Right lobe of liver (tissue), 4 donors: ENCODE measurements around the gene AFAP1.

ENCODE experiments used
- POLR2A ChIP-seq: fragments of 450-650 bp; IDR thresholded peaks from one replicate; pipeline ENCODE4 v1.6.1; 2017; ENCODE audit warnings: antibody characterized with exemption, mild to moderate bottlenecking
- TF ChIP-seq, protein P1 (sequence below), 4 donors: fragments of 200-600 bp in 3 of 4; fragments of 450-650 bp in 1 of 4; IDR thresholded peaks; one replicate each; pipeline versions ENCODE4 v1.5.1 to v1.8.0; 2016 to 2022; ENCODE audit warnings: antibody characterized with exemption in 4 of 4, mild to moderate bottlenecking in 2 of 4
- donor health status: DM: no; HTN: no; CAD: no.
- donor health status: DM: no; HTN: no; CAD: no.
- donor health status: DM: no; HTN: yes; CAD: no.

DNA sequence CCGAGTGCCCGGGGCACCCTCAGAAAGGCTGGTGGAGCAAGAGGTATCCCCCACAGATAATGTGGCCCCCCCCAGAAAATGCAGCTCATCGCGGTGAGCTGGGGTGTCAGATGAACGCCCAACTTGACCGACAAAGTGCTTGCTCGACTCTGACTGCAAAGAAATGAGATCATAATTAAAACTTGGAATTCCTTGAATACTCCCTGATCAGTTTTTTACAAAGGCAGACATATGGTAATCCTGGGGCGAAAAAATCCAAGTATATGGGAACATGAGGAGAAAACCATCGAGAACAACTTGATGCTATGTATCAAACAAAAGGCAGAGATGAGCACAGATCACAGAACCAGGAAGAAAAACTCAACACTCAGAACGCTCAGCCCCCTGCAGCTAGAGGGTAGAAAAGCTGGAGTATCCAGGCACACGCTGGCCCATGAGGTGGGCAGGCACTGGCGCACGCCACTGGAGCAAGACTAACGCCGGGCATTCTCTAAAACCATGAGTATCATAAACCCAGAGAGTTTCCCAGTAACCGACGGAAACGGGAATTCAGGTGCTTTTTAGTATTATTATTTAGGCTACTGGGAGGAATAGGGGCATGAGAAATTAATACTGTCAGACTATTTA is 127.3 kb downstream of the AFAP1 start:
- TF ChIP-seq, protein P1, sequence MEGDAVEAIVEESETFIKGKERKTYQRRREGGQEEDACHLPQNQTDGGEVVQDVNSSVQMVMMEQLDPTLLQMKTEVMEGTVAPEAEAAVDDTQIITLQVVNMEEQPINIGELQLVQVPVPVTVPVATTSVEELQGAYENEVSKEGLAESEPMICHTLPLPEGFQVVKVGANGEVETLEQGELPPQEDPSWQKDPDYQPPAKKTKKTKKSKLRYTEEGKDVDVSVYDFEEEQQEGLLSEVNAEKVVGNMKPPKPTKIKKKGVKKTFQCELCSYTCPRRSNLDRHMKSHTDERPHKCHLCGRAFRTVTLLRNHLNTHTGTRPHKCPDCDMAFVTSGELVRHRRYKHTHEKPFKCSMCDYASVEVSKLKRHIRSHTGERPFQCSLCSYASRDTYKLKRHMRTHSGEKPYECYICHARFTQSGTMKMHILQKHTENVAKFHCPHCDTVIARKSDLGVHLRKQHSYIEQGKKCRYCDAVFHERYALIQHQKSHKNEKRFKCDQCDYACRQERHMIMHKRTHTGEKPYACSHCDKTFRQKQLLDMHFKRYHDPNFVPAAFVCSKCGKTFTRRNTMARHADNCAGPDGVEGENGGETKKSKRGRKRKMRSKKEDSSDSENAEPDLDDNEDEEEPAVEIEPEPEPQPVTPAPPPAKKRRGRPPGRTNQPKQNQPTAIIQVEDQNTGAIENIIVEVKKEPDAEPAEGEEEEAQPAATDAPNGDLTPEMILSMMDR (IDR thresholded peaks at IDR 0.05), result no peak
- TF ChIP-seq POLR2A, result no peak
